Neural cell (in vitro differentiated cells): ENCODE results near the gene ZBTB46. TPM values are rescaled to one million over a fixed set of nuclear protein-coding genes. Genes with fewer than 3 reads are reported as not detected.

Source experiments
- H2AFZ ChIP-seq: fragments of 200-600, 300-800 bp; sonication (generic), shearing (Covaris generic); 2 replicates; pipeline ENCODE4 v1.6.0; 2014; ENCODE audit warnings: low read depth, mild to moderate bottlenecking, antibody characterized with exemption, low read length, moderate library complexity
- H3F3A ChIP-seq: fragments of 200-600 bp; shearing (Covaris generic); 2 replicates; pipeline ENCODE4 v1.6.1; 2016; ENCODE audit warnings: mild to moderate bottlenecking, moderate library complexity, mixed read lengths, antibody characterized with exemption, low read length; ENCODE audit not compliant: insufficient read depth, poor library complexity, severe bottlenecking
- H3K27ac ChIP-seq: fragments of 200-600, 300-800 bp; sonication (generic), shearing (Covaris generic); 2 replicates; pipeline ENCODE4 v1.5.1; 2014; ENCODE audit warnings: mild to moderate bottlenecking, low read length, moderate library complexity
- H3K27me3 ChIP-seq: fragments of 300-800, 200-600 bp; sonication (generic), shearing (Covaris generic); 2 replicates; pipeline ENCODE4 v1.6.0; 2014; ENCODE audit warnings: mild to moderate bottlenecking, low read depth, low read length, moderate library complexity; ENCODE audit not compliant: insufficient read depth
- H3K36me3 ChIP-seq: fragments of 300-800, 200-600 bp; sonication (generic), shearing (Covaris generic); 2 replicates; pipeline ENCODE4 v1.5.1; 2014; ENCODE audit warnings: mild to moderate bottlenecking, antibody characterized with exemption, low read length, moderate library complexity; ENCODE audit not compliant: insufficient read depth
- H3K4me2 ChIP-seq: fragments of 300-800, 200-600 bp; sonication (generic), shearing (Covaris generic); 2 replicates; pipeline ENCODE4 v1.6.0; 2014; ENCODE audit warnings: mild to moderate bottlenecking, low read length
- H3K4me3 ChIP-seq: fragments of 300-800, 200-600 bp; sonication (generic), shearing (Covaris generic); 2 replicates; pipeline ENCODE4 v1.5.1; 2014; ENCODE audit warnings: mild to moderate bottlenecking, low read length, moderate library complexity
- H3K79me2 ChIP-seq: fragments of 200-600 bp; shearing (Covaris generic); replicated peaks from 2 replicates; pipeline ENCODE4 v1.6.0; 2014; ENCODE audit warnings: mild to moderate bottlenecking, low read length, moderate library complexity; ENCODE audit not compliant: insufficient read depth
- H3K9ac ChIP-seq: fragments of 300-800, 200-600 bp; sonication (generic), shearing (Covaris generic); 2 replicates; pipeline ENCODE4 v1.6.1; 2016; ENCODE audit warnings: mild to moderate bottlenecking, low read length, mixed read lengths
- H3K9me2 ChIP-seq: fragments of 200-600 bp; shearing (Covaris generic); 2 replicates; pipeline ENCODE4 v1.6.1; 2016; ENCODE audit warnings: mild to moderate bottlenecking, low read length, mixed read lengths; ENCODE audit not compliant: insufficient read depth
- H3K9me3 ChIP-seq: fragments of 200-600, 300-800 bp; sonication (generic), shearing (Covaris generic); 2 replicates; pipeline ENCODE4 v1.6.1; 2016; ENCODE audit warnings: mild to moderate bottlenecking, mixed run types, low read length, moderate library complexity, mixed read lengths
- H4K20me1 ChIP-seq: fragments of 200-600 bp; shearing (Covaris generic); 2 replicates; pipeline ENCODE4 v1.6.1; 2016; ENCODE audit warnings: mild to moderate bottlenecking, mixed run types; ENCODE audit not compliant: insufficient read depth
- EP300 ChIP-seq: fragments of 450-650 bp; conservative IDR thresholded peaks from 2 replicates; pipeline ENCODE4 v1.6.1; 2014; ENCODE audit warnings: antibody characterized with exemption, mild to moderate bottlenecking, moderate library complexity; ENCODE audit not compliant: poor library complexity, severe bottlenecking
- EZH2 ChIP-seq: fragments of 200-600, 300-800 bp; shearing (Covaris generic), sonication (generic); IDR thresholded peaks from 2 replicates; pipeline ENCODE4 v1.6.1; 2014; ENCODE audit warnings: antibody characterized with exemption, low read length, borderline replicate concordance, mild to moderate bottlenecking; ENCODE audit not compliant: insufficient read depth, poor library complexity, severe bottlenecking
- MXI1 ChIP-seq: fragments of 450-650 bp; conservative IDR thresholded peaks from 2 replicates; pipeline ENCODE4 v1.6.1; 2014; ENCODE audit warnings: antibody characterized with exemption, mild to moderate bottlenecking; ENCODE audit not compliant: poor library complexity, severe bottlenecking
- POLR2AphosphoS5 ChIP-seq: IDR thresholded peaks from 2 replicates; pipeline ENCODE4 v1.6.1; 2012
- RAD21 ChIP-seq: fragments of 450-650 bp; conservative IDR thresholded peaks from 2 replicates; pipeline ENCODE4 v1.6.1; 2014; ENCODE audit warnings: antibody characterized with exemption, mild to moderate bottlenecking, moderate library complexity
- SMC3 ChIP-seq: fragments of 450-650 bp; conservative IDR thresholded peaks from 2 replicates; pipeline ENCODE4 v1.6.1; 2014; ENCODE audit warnings: antibody characterized with exemption, mild to moderate bottlenecking, moderate library complexity; ENCODE audit not compliant: poor library complexity
- TAF1 ChIP-seq: IDR thresholded peaks from 2 replicates; pipeline ENCODE4 v1.6.1; 2012; ENCODE audit warnings: low read depth
- polyA plus RNA-seq: library from polyadenylated mRNA; depleted of rRNA; stranded (reverse); fragments of >200 nt; gene quantifications from 2 replicates; pipeline ENCODE4 v1.2.3, GENCODE V29; 2014
- TF ChIP-seq, protein P1 (sequence below): IDR thresholded peaks from 2 replicates; pipeline ENCODE4 v1.6.1; 2012; ENCODE audit warnings: borderline replicate concordance
- TF ChIP-seq, protein P2 (sequence below): fragments of 450-650 bp; IDR thresholded peaks from 2 replicates; pipeline ENCODE4 v1.5.1; 2014; ENCODE audit warnings: antibody characterized with exemption, mild to moderate bottlenecking, moderate library complexity; ENCODE audit not compliant: poor library complexity, severe bottlenecking

Gene ZBTB46
- polyA plus RNA-seq, 1 donor from 2014 or later = 15.0 TPM

DNA sequence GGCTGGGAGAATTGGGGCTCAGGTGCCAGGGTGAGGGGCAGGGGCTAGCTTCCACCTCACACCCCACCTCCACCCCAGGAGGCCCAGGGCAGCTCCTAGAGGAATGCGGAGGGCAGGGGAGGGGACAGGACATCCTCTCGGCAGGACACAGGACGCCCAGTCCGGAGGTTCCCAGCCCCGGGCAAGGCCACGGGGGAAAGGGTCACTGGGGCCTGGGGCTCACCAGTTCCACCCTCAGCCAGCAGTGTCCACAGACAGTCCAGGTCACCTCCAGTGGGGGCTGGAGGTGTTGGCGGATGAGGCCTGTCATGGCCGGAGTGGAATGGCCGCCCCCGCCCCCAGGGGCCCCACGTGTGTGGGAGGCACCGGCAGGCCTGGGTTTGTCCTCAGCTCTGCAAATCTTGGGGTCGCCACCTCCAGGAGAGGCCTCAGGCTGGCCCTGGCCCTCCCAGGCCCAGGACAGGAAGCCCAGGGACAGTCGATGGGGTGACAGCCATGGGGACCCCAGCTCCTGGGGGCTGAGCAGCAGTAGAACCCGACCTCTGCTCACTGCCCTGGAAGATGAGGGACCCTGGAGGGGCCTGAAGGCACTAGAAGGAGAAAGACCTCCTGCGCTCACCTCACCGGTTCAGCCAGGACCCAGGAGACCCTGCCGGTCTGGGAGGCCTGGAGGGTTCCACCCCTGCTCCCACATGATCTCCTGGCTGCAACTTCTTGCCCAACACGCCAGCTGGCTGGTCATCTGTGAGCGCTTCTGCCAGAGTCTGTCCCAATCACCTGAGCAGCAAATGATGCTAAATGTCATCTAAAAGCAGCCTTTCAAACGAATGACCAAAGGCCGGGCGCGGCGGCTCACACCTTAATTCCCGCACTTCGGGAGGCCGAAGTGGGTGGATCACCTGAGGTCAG lies 17.2 kb upstream of the ZBTB46 start:
- Histone ChIP-seq H3K9me3 (no peaks in the 10 kb centered on the region), H4K20me1 (no peaks in the 10 kb centered on the region), H3F3A (no peaks in the 10 kb centered on the region), H3K79me2 (no peaks in the 10 kb centered on the region), H3K27me3 (no peaks in the 10 kb centered on the region), H3K4me3 (no peak overlapping the region), H3K27ac (no peak overlapping the region), H3K4me2 (no peak overlapping the region), H3K9me2 (no peaks in the 10 kb centered on the region), H3K36me3 (no peaks in the 10 kb centered on the region), H3K9ac (no peak overlapping the region), H2AFZ (no peak overlapping the region)
- TF ChIP-seq TAF1 = no peak
- TF ChIP-seq, protein P1, sequence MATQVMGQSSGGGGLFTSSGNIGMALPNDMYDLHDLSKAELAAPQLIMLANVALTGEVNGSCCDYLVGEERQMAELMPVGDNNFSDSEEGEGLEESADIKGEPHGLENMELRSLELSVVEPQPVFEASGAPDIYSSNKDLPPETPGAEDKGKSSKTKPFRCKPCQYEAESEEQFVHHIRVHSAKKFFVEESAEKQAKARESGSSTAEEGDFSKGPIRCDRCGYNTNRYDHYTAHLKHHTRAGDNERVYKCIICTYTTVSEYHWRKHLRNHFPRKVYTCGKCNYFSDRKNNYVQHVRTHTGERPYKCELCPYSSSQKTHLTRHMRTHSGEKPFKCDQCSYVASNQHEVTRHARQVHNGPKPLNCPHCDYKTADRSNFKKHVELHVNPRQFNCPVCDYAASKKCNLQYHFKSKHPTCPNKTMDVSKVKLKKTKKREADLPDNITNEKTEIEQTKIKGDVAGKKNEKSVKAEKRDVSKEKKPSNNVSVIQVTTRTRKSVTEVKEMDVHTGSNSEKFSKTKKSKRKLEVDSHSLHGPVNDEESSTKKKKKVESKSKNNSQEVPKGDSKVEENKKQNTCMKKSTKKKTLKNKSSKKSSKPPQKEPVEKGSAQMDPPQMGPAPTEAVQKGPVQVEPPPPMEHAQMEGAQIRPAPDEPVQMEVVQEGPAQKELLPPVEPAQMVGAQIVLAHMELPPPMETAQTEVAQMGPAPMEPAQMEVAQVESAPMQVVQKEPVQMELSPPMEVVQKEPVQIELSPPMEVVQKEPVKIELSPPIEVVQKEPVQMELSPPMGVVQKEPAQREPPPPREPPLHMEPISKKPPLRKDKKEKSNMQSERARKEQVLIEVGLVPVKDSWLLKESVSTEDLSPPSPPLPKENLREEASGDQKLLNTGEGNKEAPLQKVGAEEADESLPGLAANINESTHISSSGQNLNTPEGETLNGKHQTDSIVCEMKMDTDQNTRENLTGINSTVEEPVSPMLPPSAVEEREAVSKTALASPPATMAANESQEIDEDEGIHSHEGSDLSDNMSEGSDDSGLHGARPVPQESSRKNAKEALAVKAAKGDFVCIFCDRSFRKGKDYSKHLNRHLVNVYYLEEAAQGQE = no peak
- no peak for TF ChIP-seq EZH2
- no peak for TF ChIP-seq EP300
- TF ChIP-seq SMC3 = no peak
- no peak for TF ChIP-seq RAD21
- TF ChIP-seq MXI1 = no peak
- TF ChIP-seq, protein P2, sequence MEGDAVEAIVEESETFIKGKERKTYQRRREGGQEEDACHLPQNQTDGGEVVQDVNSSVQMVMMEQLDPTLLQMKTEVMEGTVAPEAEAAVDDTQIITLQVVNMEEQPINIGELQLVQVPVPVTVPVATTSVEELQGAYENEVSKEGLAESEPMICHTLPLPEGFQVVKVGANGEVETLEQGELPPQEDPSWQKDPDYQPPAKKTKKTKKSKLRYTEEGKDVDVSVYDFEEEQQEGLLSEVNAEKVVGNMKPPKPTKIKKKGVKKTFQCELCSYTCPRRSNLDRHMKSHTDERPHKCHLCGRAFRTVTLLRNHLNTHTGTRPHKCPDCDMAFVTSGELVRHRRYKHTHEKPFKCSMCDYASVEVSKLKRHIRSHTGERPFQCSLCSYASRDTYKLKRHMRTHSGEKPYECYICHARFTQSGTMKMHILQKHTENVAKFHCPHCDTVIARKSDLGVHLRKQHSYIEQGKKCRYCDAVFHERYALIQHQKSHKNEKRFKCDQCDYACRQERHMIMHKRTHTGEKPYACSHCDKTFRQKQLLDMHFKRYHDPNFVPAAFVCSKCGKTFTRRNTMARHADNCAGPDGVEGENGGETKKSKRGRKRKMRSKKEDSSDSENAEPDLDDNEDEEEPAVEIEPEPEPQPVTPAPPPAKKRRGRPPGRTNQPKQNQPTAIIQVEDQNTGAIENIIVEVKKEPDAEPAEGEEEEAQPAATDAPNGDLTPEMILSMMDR = no peak
- no peak for TF ChIP-seq POLR2AphosphoS5

DNA sequence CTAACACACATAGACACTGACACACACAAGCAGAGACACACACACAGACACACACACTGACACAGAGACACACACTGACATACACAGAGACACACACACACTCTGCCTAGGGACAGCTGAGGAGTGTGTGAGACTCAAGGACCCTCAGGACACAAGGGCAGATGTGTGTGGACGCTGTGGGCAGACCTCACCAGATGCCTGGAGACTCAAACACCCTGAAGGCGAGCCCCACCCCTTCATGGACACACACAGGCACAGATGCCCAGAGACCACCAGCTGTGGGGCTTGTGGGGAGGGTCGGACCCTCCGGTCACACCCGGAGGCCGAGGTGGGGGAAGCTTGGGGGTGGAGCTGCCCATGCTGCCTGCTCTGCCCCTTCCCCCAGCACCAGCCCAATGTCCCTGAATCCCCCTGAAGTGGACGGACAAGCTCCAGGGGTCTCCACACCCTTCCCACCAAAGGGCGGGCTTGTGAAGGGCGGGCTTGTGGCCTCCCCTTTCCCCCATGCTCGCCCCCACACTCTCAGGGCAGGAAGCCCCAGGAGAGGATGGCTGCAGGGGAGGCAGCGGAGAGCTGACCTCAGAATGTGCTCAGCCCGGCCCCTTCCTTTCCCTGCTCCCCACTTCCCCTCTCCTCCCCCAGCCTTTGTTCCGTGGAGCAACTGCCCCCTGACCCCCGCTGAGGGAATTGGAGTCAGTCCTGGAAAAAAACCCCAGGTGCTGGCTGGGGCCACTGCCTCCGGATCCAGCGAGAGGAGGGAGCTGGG lies 16.4 kb upstream of the ZBTB46 start:
- Histone ChIP-seq H3K36me3 (no peaks in the 10 kb centered on the region), H3K9me3 (no peaks in the 10 kb centered on the region), H3K79me2 (no peaks in the 10 kb centered on the region), H3K4me3 (no peak overlapping the region), H3K9me2 (no peaks in the 10 kb centered on the region), H4K20me1 (no peaks in the 10 kb centered on the region), H3K27me3 (no peaks in the 10 kb centered on the region), H3K27ac (no peak overlapping the region), H3K4me2 (no peak overlapping the region), H3F3A (no peaks in the 10 kb centered on the region), H2AFZ (no peak overlapping the region), H3K9ac (no peak overlapping the region)
- TF ChIP-seq, protein P1 = no peak
- TF ChIP-seq RAD21 (no peak), EP300 (no peak), SMC3 (no peak), POLR2AphosphoS5 (no peak), EZH2 (no peak), TAF1 (no peak), MXI1 (no peak)
- TF ChIP-seq, protein P2 = no peak
